ENCODE results near the gene SNRPA1.

Gene SNRPA1

GRCh38 chr15:101307048-101307896, 12.2 kb upstream of the SNRPA1 start:
- TF ChIP-seq, protein P1, sequence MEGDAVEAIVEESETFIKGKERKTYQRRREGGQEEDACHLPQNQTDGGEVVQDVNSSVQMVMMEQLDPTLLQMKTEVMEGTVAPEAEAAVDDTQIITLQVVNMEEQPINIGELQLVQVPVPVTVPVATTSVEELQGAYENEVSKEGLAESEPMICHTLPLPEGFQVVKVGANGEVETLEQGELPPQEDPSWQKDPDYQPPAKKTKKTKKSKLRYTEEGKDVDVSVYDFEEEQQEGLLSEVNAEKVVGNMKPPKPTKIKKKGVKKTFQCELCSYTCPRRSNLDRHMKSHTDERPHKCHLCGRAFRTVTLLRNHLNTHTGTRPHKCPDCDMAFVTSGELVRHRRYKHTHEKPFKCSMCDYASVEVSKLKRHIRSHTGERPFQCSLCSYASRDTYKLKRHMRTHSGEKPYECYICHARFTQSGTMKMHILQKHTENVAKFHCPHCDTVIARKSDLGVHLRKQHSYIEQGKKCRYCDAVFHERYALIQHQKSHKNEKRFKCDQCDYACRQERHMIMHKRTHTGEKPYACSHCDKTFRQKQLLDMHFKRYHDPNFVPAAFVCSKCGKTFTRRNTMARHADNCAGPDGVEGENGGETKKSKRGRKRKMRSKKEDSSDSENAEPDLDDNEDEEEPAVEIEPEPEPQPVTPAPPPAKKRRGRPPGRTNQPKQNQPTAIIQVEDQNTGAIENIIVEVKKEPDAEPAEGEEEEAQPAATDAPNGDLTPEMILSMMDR (conservative IDR thresholded peaks at IDR 0.05; ENCODE audit: control insufficient read depth, insufficient read depth, low read depth, low read length), result no peak
- no peak overlapping the region for H3K4me3 ChIP-seq (ENCODE audit: control insufficient read depth, low read depth, low read length)
- no peak for DNase-seq (ENCODE audit: low read depth)

DNA sequence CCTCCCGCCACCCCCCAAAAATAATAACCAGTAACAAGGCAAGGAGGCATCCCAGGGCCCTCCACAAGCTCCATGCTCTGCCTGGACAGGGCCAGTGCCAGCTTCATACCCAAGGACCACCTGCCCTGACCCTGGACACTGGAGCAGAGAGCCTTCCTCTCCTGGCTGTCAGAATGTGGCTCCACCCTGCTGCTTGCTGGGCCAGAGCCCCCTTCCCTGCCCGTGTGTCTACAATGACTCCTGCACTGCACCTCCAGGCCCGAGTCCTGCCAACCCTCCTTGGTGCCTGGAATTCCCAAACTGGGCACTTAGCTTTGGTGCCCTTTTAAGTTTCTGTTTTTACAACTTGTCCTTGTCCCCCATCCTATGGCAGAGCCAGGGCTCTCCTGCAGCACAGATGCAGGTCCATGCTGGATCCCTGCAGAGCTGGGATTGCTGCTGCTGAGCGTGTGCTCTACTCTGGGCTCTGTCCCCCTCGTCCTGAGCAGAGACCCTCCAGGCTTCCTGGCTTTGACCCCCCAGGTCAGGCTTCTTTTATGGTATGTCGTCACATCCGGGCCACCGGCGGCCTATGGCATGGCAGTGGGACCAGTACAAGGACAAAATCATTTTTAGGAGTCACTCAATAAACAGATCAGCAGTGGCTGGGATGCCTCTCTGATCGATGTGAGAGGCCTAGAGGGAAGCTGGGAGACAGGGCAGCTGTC, 11.4 kb upstream of the SNRPA1 start:
- DNase-seq (ENCODE audit: low read depth), result no peak
- H3K4me3 ChIP-seq (ENCODE audit: control insufficient read depth, low read depth, low read length), result no peak overlapping the region
- TF ChIP-seq, protein P1 (conservative IDR thresholded peaks at IDR 0.05; ENCODE audit: control insufficient read depth, insufficient read depth, low read depth, low read length), result no peak

GRCh38 chr15:101305820-101306255, 10.8 kb upstream of the SNRPA1 start:
- DNase-seq (ENCODE audit: low read depth), result no peak
- TF ChIP-seq, protein P1 (conservative IDR thresholded peaks at IDR 0.05; ENCODE audit: control insufficient read depth, insufficient read depth, low read depth, low read length), result no peak
- H3K4me3 ChIP-seq (ENCODE audit: control insufficient read depth, low read depth, low read length), result no peak overlapping the region

GRCh38 chr15:101303408-101303807, 8.4 kb upstream of the SNRPA1 start:
- no peak overlapping the region for H3K4me3 ChIP-seq (ENCODE audit: control insufficient read depth, low read depth, low read length)
- DNase-seq (ENCODE audit: low read depth), result no peak
- TF ChIP-seq, protein P1 (conservative IDR thresholded peaks at IDR 0.05; ENCODE audit: control insufficient read depth, insufficient read depth, low read depth, low read length), result no peak

- peak; percentile 30 for DNase-seq (ENCODE audit: low read depth)
- peak overlapping the region; percentile 79 for H3K4me3 ChIP-seq (ENCODE audit: control insufficient read depth, low read depth, low read length)
Measured at GRCh38 chr15:101296418-101297405, 1.7 kb upstream of the SNRPA1 start.

More at GRCh38 chr15:101296418-101297405, 1.7 kb upstream of the SNRPA1 start:
- TF ChIP-seq, protein P1 (conservative IDR thresholded peaks at IDR 0.05; ENCODE audit: control insufficient read depth, insufficient read depth, low read depth, low read length), result no peak
